Measurements from ENCODE around the gene CD47.

The CD47 gene

DNA sequence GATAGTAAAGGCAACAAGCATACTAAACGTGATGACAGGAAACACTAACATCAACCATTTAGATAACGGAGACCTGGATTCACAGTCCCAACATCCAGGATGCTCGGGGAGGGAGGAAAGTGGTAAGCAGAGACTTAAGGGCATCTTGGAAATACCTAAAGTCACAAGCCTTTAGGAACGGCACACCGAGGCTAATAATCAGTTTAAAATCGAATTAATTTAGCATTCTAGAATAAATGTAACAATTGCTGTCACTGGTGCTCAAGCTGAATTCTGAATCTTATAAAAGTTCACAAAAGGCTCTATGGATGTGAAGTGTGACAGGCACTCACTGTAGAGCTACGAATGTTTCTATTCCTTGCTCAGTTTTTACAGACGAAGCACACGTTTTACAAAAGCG, 1.3 kb downstream of the CD47 start:
- Histone ChIP-seq H3K9ac (ENCODE audit: low read length) (peak overlapping the region; percentile 94), H4K20me1 (ENCODE audit: insufficient read depth, low read length) (peaks cover 40% of the 10 kb centered on the region), H3K4me1 (ENCODE audit: low read length) (peaks cover 24% of the 10 kb centered on the region), H3K27ac (ENCODE audit: low read length) (peak overlapping the region; percentile 68), H3K79me2 (ENCODE audit: low read length) (peaks cover 62% of the 10 kb centered on the region), H3K4me3 (ENCODE audit: low read length) (peak overlapping the region; percentile 98), H3K36me3 (replicated peaks; ENCODE audit: low read depth, low read length) (peaks cover 28% of the 10 kb centered on the region), H3K9me3 (ENCODE audit: insufficient read depth, low read length) (no peaks in the 10 kb centered on the region), H3K4me2 (ENCODE audit: low read length) (peak overlapping the region; percentile 91), H2AFZ (ENCODE audit: low read depth, low read length) (no peak overlapping the region), H3K27me3 (ENCODE audit: low read depth, low read length) (peaks cover 9% of the 10 kb centered on the region)
- TF ChIP-seq, protein P1, sequence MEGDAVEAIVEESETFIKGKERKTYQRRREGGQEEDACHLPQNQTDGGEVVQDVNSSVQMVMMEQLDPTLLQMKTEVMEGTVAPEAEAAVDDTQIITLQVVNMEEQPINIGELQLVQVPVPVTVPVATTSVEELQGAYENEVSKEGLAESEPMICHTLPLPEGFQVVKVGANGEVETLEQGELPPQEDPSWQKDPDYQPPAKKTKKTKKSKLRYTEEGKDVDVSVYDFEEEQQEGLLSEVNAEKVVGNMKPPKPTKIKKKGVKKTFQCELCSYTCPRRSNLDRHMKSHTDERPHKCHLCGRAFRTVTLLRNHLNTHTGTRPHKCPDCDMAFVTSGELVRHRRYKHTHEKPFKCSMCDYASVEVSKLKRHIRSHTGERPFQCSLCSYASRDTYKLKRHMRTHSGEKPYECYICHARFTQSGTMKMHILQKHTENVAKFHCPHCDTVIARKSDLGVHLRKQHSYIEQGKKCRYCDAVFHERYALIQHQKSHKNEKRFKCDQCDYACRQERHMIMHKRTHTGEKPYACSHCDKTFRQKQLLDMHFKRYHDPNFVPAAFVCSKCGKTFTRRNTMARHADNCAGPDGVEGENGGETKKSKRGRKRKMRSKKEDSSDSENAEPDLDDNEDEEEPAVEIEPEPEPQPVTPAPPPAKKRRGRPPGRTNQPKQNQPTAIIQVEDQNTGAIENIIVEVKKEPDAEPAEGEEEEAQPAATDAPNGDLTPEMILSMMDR (IDR thresholded peaks at IDR 0.05; ENCODE audit: low read depth, low read length), result no peak
- TF ChIP-seq EZH2phosphoT487 (IDR thresholded peaks at IDR 0.05; ENCODE audit: low read depth), result no peak

DNA sequence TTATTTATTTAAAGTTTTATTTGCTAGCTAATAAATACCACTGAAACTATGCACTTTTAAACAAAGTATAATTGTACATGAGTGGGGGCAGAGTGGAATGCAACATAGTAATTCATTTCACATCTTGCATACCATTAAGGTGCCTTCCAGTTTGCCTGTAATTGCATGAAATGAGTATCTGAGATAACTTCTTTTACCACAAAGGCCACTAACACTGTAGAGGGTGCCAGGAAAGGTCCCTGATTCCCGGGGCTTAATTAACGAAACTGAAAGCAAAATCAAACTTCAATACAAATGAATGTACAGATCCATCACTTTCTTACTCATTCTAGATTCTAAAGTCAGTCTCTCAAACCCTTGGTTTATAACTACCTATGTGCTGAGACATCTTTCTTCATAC, 2.1 kb downstream of the CD47 start:
- Histone ChIP-seq H3K4me1 (ENCODE audit: low read length) (peaks cover 24% of the 10 kb centered on the region), H3K27me3 (ENCODE audit: low read depth, low read length) (peaks cover 9% of the 10 kb centered on the region), H3K9me3 (ENCODE audit: insufficient read depth, low read length) (no peaks in the 10 kb centered on the region), H3K27ac (ENCODE audit: low read length) (peak overlapping the region; percentile 7), H3K4me3 (ENCODE audit: low read length) (peak overlapping the region; percentile 98), H3K9ac (ENCODE audit: low read length) (peak overlapping the region; percentile 94), H4K20me1 (ENCODE audit: insufficient read depth, low read length) (peaks cover 49% of the 10 kb centered on the region), H3K36me3 (replicated peaks; ENCODE audit: low read depth, low read length) (peaks cover 28% of the 10 kb centered on the region), H3K4me2 (ENCODE audit: low read length) (peak overlapping the region; percentile 91), H3K79me2 (ENCODE audit: low read length) (peaks cover 70% of the 10 kb centered on the region), H2AFZ (ENCODE audit: low read depth, low read length) (no peak overlapping the region)
- TF ChIP-seq, protein P1 (IDR thresholded peaks at IDR 0.05; ENCODE audit: low read depth, low read length), result no peak
- no peak for TF ChIP-seq EZH2phosphoT487 (IDR thresholded peaks at IDR 0.05; ENCODE audit: low read depth)

DNA sequence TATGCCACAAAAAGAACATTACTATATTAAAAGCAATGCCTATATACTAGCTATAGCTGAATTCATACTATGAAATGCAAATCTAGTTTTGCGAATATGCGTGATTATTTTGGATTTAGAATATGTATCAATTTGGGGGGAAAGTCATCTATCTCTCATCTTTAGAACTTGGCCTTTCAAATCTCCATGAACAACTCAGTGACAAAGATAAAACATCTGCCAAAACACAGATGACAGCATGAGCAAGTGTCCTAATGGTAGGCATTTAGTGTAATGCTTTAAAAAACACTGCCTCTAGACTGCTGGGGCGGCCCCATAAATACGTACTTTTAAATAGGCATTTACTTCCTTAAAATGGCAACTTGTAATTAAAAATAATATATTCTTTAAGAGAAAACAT, 2.7 kb downstream of the CD47 start:
- no peaks in the 10 kb centered on the region for H3K9me3 ChIP-seq (ENCODE audit: insufficient read depth, low read length)
- H3K4me3 ChIP-seq (ENCODE audit: low read length), result peak overlapping the region; percentile 98
- H2AFZ ChIP-seq (ENCODE audit: low read depth, low read length), result no peak overlapping the region
- peaks cover 76% of the 10 kb centered on the region for H3K79me2 ChIP-seq (ENCODE audit: low read length)
- H4K20me1 ChIP-seq (ENCODE audit: insufficient read depth, low read length), result peaks cover 54% of the 10 kb centered on the region
- H3K36me3 ChIP-seq (replicated peaks; ENCODE audit: low read depth, low read length), result peaks cover 28% of the 10 kb centered on the region
- H3K4me1 ChIP-seq (ENCODE audit: low read length), result peaks cover 24% of the 10 kb centered on the region
- H3K4me2 ChIP-seq (ENCODE audit: low read length), result peak overlapping the region; percentile 91
- H3K27ac ChIP-seq (ENCODE audit: low read length), result no peak overlapping the region
- H3K27me3 ChIP-seq (ENCODE audit: low read depth, low read length), result peaks cover 9% of the 10 kb centered on the region
- TF ChIP-seq, protein P1 (IDR thresholded peaks at IDR 0.05; ENCODE audit: low read depth, low read length), result no peak
- TF ChIP-seq EZH2phosphoT487 (IDR thresholded peaks at IDR 0.05; ENCODE audit: low read depth), result no peak
- H3K9ac ChIP-seq (ENCODE audit: low read length), result 0 out of 2 replicates have a peak overlapping the region, but pooled peaks have one; percentile 2

DNA sequence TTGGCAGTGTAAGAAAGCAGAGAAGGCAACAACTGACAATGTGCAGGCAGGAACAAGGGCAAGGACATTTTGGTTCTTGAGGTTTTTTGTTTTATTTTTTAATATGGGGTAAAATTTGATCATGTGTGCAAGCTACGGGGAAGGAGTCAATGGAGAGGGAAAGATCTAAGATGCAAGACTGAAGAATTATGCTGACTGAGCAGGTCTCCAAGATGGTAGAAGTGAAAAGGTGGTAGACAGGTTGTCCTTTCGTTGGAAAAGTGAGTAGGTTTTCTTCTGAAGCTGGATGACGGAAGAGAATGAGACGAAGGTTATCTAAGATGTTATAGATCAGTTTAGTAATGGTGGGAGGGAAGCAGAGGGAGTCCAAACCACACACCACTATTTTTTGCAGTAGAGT, 4.2 kb downstream of the CD47 start:
- Histone ChIP-seq H3K9me3 (ENCODE audit: insufficient read depth, low read length) (no peaks in the 10 kb centered on the region), H3K79me2 (ENCODE audit: low read length) (peaks cover 90% of the 10 kb centered on the region), H3K36me3 (replicated peaks; ENCODE audit: low read depth, low read length) (peaks cover 28% of the 10 kb centered on the region), H3K9ac (ENCODE audit: low read length) (no peak overlapping the region), H4K20me1 (ENCODE audit: insufficient read depth, low read length) (peaks cover 69% of the 10 kb centered on the region), H3K4me3 (ENCODE audit: low read length) (no peak overlapping the region), H3K4me2 (ENCODE audit: low read length) (no peak overlapping the region), H2AFZ (ENCODE audit: low read depth, low read length) (no peak overlapping the region), H3K27ac (ENCODE audit: low read length) (no peak overlapping the region), H3K4me1 (ENCODE audit: low read length) (peaks cover 22% of the 10 kb centered on the region), H3K27me3 (ENCODE audit: low read depth, low read length) (peaks cover 2% of the 10 kb centered on the region)
- TF ChIP-seq, protein P1 (IDR thresholded peaks at IDR 0.05; ENCODE audit: low read depth, low read length), result no peak
- TF ChIP-seq EZH2phosphoT487 (IDR thresholded peaks at IDR 0.05; ENCODE audit: low read depth), result no peak

All from OCI-LY3 (cell line).